ENCODE data around the gene PRDM2. TPM values are rescaled to one million over a fixed set of nuclear protein-coding genes. Genes with fewer than 3 reads are reported as not detected.

The PRDM2 gene
- total RNA-seq, 1 donor from 2014 or later, result 88.3 TPM

GRCh38 chr1:13869172-13869797, 169.3 kb downstream of the PRDM2 start:
- TF ChIP-seq, protein P1, sequence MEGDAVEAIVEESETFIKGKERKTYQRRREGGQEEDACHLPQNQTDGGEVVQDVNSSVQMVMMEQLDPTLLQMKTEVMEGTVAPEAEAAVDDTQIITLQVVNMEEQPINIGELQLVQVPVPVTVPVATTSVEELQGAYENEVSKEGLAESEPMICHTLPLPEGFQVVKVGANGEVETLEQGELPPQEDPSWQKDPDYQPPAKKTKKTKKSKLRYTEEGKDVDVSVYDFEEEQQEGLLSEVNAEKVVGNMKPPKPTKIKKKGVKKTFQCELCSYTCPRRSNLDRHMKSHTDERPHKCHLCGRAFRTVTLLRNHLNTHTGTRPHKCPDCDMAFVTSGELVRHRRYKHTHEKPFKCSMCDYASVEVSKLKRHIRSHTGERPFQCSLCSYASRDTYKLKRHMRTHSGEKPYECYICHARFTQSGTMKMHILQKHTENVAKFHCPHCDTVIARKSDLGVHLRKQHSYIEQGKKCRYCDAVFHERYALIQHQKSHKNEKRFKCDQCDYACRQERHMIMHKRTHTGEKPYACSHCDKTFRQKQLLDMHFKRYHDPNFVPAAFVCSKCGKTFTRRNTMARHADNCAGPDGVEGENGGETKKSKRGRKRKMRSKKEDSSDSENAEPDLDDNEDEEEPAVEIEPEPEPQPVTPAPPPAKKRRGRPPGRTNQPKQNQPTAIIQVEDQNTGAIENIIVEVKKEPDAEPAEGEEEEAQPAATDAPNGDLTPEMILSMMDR (IDR thresholded peaks at IDR 0.05; ENCODE audit: partially characterized antibody, unreplicated experiment), result no peak
- H3K27me3 Mint-ChIP-seq (ENCODE audit: unreplicated experiment), result no peaks in the 10 kb centered on the region
- H3K9me3 Mint-ChIP-seq (ENCODE audit: unreplicated experiment), result peaks cover under 1% of the 10 kb centered on the region
- no peaks in the 10 kb centered on the region for H3K4me1 Mint-ChIP-seq (ENCODE audit: low read depth, unreplicated experiment)
- no peak overlapping the region for H3K4me3 Mint-ChIP-seq (ENCODE audit: unreplicated experiment)
- H3K36me3 Mint-ChIP-seq (ENCODE audit: unreplicated experiment), result no peaks in the 10 kb centered on the region
- no peak for DNase-seq
- H3K27ac Mint-ChIP-seq (ENCODE audit: unreplicated experiment), result no peak overlapping the region

GRCh38 chr1:13871413-13871812, 171.4 kb downstream of the PRDM2 start:
- H3K4me1 Mint-ChIP-seq (ENCODE audit: low read depth, unreplicated experiment), result no peaks in the 10 kb centered on the region
- TF ChIP-seq, protein P1 (IDR thresholded peaks at IDR 0.05; ENCODE audit: partially characterized antibody, unreplicated experiment), result no peak
- H3K9me3 Mint-ChIP-seq (ENCODE audit: unreplicated experiment), result peaks cover 1% of the 10 kb centered on the region
- H3K36me3 Mint-ChIP-seq (ENCODE audit: unreplicated experiment), result no peaks in the 10 kb centered on the region
- DNase-seq, result no peak
- H3K27ac Mint-ChIP-seq (ENCODE audit: unreplicated experiment), result no peak overlapping the region
- H3K4me3 Mint-ChIP-seq (ENCODE audit: unreplicated experiment), result no peak overlapping the region
- no peaks in the 10 kb centered on the region for H3K27me3 Mint-ChIP-seq (ENCODE audit: unreplicated experiment)

DNA sequence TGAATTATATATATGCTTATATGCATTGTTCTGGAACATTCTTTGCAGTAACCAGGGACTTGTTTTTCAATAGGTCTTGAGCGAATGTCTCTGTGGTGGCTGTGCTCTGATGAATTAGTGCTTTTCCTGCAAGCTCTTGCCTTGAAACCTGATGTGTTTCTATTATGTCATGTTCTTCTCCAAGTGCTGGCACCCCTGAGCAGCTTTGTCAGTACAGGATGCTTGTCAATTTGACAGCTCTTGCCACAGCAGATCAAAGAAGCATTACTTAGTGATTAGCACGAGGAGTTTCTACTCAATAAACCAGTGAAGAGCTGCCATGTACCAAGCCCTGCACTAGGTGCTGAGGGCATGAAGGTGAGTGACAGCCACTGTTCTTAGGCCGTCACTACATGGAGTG, 171.9 kb downstream of the PRDM2 start:
- H3K4me3 Mint-ChIP-seq (ENCODE audit: unreplicated experiment), result no peak overlapping the region
- no peak for DNase-seq
- H3K36me3 Mint-ChIP-seq (ENCODE audit: unreplicated experiment), result no peaks in the 10 kb centered on the region
- no peak overlapping the region for H3K27ac Mint-ChIP-seq (ENCODE audit: unreplicated experiment)
- H3K4me1 Mint-ChIP-seq (ENCODE audit: low read depth, unreplicated experiment), result no peaks in the 10 kb centered on the region
- TF ChIP-seq, protein P1 (IDR thresholded peaks at IDR 0.05; ENCODE audit: partially characterized antibody, unreplicated experiment), result no peak
- no peaks in the 10 kb centered on the region for H3K27me3 Mint-ChIP-seq (ENCODE audit: unreplicated experiment)
- H3K9me3 Mint-ChIP-seq (ENCODE audit: unreplicated experiment), result peaks cover 1% of the 10 kb centered on the region

DNA sequence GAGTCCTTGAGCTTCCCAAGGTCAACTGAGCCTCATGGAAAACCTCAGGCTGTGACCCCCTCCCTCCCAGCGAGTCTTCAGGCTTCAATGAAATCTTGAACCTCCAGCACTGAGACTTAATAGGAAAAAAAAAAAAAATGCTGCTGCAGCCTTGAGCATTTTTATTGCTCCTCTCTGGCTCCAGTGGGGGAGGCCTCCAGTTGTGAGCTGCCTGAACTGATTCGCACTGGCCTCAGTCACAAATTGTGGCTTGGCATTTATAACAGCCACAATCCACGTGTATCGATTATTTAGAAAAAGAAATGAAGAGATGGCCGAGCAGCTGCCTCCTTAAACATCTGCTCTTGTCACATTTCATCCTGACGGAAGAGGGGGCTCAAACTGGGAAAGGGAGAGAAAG, 173.0 kb downstream of the PRDM2 start:
- no peak for DNase-seq
- TF ChIP-seq, protein P1 (IDR thresholded peaks at IDR 0.05; ENCODE audit: partially characterized antibody, unreplicated experiment), result no peak
- H3K27ac Mint-ChIP-seq (ENCODE audit: unreplicated experiment), result no peak overlapping the region
- peaks cover 2% of the 10 kb centered on the region for H3K27me3 Mint-ChIP-seq (ENCODE audit: unreplicated experiment)
- H3K9me3 Mint-ChIP-seq (ENCODE audit: unreplicated experiment), result peaks cover 4% of the 10 kb centered on the region
- no peak overlapping the region for H3K4me3 Mint-ChIP-seq (ENCODE audit: unreplicated experiment)
- H3K36me3 Mint-ChIP-seq (ENCODE audit: unreplicated experiment), result no peaks in the 10 kb centered on the region
- peaks cover 8% of the 10 kb centered on the region for H3K4me1 Mint-ChIP-seq (ENCODE audit: low read depth, unreplicated experiment)

Other genes with a start within 250 kb of the PRDM2 start
- not detected for gene LRRC38, start 186.2 kb upstream of the PRDM2 start, total RNA-seq (ENCODE audit: unreplicated experiment)
- 4.8 TPM for gene PDPN, start 116.4 kb upstream of the PRDM2 start, total RNA-seq (ENCODE audit: unreplicated experiment)

Data from glutamatergic neuron (in vitro differentiated cells).